AG08395 (cell line): ENCODE measurements around the gene PNMA8A.

ENCODE experiments used
- DNase-seq: peaks from one replicate; pipeline ENCODE4 v3.0.0; 2012; ENCODE audit warnings: mixed read lengths, low spot score

Gene PNMA8A

GRCh38 chr19:46491975-46492682, 20.8 kb upstream of the PNMA8A start:
- no peak for DNase-seq

- no peak for DNase-seq
Observed at GRCh38 chr19:46490774-46491173, 19.4 kb upstream of the PNMA8A start.

GRCh38 chr19:46489445-46490272, 18.3 kb upstream of the PNMA8A start:
- DNase-seq = peak; percentile 73

GRCh38 chr19:46488551-46488950, 17.2 kb upstream of the PNMA8A start:
- no peak for DNase-seq

GRCh38 chr19:46487802-46488445, 16.6 kb upstream of the PNMA8A start:
- peak; percentile 87 for DNase-seq

- DNase-seq = no peak
Observed at GRCh38 chr19:46487178-46487801, 15.9 kb upstream of the PNMA8A start.

GRCh38 chr19:46486358-46486757, 15.0 kb upstream of the PNMA8A start:
- no peak for DNase-seq

GRCh38 chr19:46484656-46485055, 13.3 kb upstream of the PNMA8A start:
- DNase-seq = no peak

GRCh38 chr19:46482631-46483030, 11.3 kb upstream of the PNMA8A start:
- DNase-seq = no peak

- peak; percentile 38 for DNase-seq
Observed at GRCh38 chr19:46481947-46482346, 10.6 kb upstream of the PNMA8A start.

- no peak for DNase-seq
Observed at GRCh38 chr19:46481223-46481848, 10.0 kb upstream of the PNMA8A start.

GRCh38 chr19:46480415-46480814, 9.1 kb upstream of the PNMA8A start:
- DNase-seq = peak; percentile 35

GRCh38 chr19:46478356-46478986, 7.1 kb upstream of the PNMA8A start:
- DNase-seq = peak; percentile 36

GRCh38 chr19:46475986-46476385, 4.6 kb upstream of the PNMA8A start:
- no peak for DNase-seq

GRCh38 chr19:46474211-46474610, 2.8 kb upstream of the PNMA8A start:
- DNase-seq = no peak

- DNase-seq = no peak
Observed at GRCh38 chr19:46472592-46472991, 1.2 kb upstream of the PNMA8A start.

- no peak for DNase-seq
Observed at GRCh38 chr19:46471811-46472543, 614 bp upstream of the PNMA8A start.

GRCh38 chr19:46470376-46470775, 987 bp downstream of the PNMA8A start:
- DNase-seq = no peak

- DNase-seq = no peak
Observed at GRCh38 chr19:46469541-46470185, 1.7 kb downstream of the PNMA8A start.

- DNase-seq = peak; percentile 89
Observed at GRCh38 chr19:46466536-46467196, 4.7 kb downstream of the PNMA8A start.
